Fibroblast of lung (primary cell): ENCODE measurements around the gene FIBCD1. TPM values are rescaled to one million over a fixed set of nuclear protein-coding genes. Genes with fewer than 3 reads are reported as not detected.
A peak's percentile ranks its signal among the peaks of the same experiment; 100 is the strongest.

ENCODE experiments used
- DNase-seq, 2 donors: peaks; one replicate each; pipeline versions ENCODE4 v3.0.0 to v3.0.0-alpha.2; 2010; ENCODE audit warnings: low read depth in 2 of 2
- H2AFZ ChIP-seq: 2 replicates; pipeline ENCODE4 v1.5.1; 2012; ENCODE audit warnings: low read length, control low read depth, inconsistent platforms
- H3K27ac ChIP-seq: 2 replicates; pipeline ENCODE4 v1.5.1; 2011; ENCODE audit warnings: low read length, control low read depth; ENCODE audit not compliant: insufficient read depth
- H3K27me3 ChIP-seq: 2 replicates; pipeline ENCODE4 v1.5.1; 2011; ENCODE audit warnings: mild to moderate bottlenecking, low read length; ENCODE audit not compliant: control insufficient read depth, insufficient read depth
- H3K36me3 ChIP-seq: 2 replicates; pipeline ENCODE4 v1.5.1; 2011; ENCODE audit warnings: low read length; ENCODE audit not compliant: control insufficient read depth, insufficient read depth
- H3K4me1 ChIP-seq: 2 replicates; pipeline ENCODE4 v1.5.1; 2011; ENCODE audit warnings: low read length; ENCODE audit not compliant: control insufficient read depth, insufficient read depth; ENCODE audit errors: extremely low read depth
- H3K4me2 ChIP-seq: 2 replicates; pipeline ENCODE4 v1.5.1; 2011; ENCODE audit warnings: low read length, control low read depth; ENCODE audit not compliant: insufficient read depth; ENCODE audit errors: extremely low read depth
- H3K4me3 ChIP-seq, 4 experiments: fragments of 200-600 bp in 1 of 4; sonication (generic) in 1 of 4; replicated peaks in 1 of 4; 2 replicates each; pipeline ENCODE4 v1.5.1; 2011 to 2016; ENCODE audit warnings: low read length in 4 of 4, low read depth in 3 of 4, mild to moderate bottlenecking in 3 of 4, control low read depth in 2 of 4, inconsistent platforms in 1 of 4, mixed read lengths in 1 of 4; ENCODE audit not compliant: insufficient read depth in 1 of 4; ENCODE audit errors: control extremely low read depth in 1 of 4
- H3K79me2 ChIP-seq: 2 replicates; pipeline ENCODE4 v1.5.1; 2012; ENCODE audit warnings: mild to moderate bottlenecking, low read length, inconsistent platforms; ENCODE audit not compliant: control insufficient read depth, insufficient read depth
- H3K9ac ChIP-seq: 2 replicates; pipeline ENCODE4 v1.5.1; 2011; ENCODE audit warnings: mild to moderate bottlenecking, low read length, control low read depth; ENCODE audit not compliant: insufficient read depth
- H3K9me3 ChIP-seq: 2 replicates; pipeline ENCODE4 v1.5.1; 2012; ENCODE audit warnings: low read depth, low read length; ENCODE audit not compliant: control insufficient read depth, insufficient read depth
- H4K20me1 ChIP-seq: 2 replicates; pipeline ENCODE4 v1.5.1; 2011; ENCODE audit warnings: low read length; ENCODE audit not compliant: control insufficient read depth, insufficient read depth; ENCODE audit errors: extremely low read depth
- CTCF ChIP-seq, 2 donors: IDR thresholded peaks in 1 of 2; conservative IDR thresholded peaks in 1 of 2; 1 replicate in 1 of 2; 2 replicates in 1 of 2; pipeline ENCODE4 v1.5.1; 2011 to 2012; ENCODE audit warnings: low read length in 2 of 2, control low read depth in 1 of 2, inconsistent platforms in 1 of 2, low read depth in 1 of 2, mild to moderate bottlenecking in 1 of 2
- EZH2 ChIP-seq: IDR thresholded peaks from 2 replicates; pipeline ENCODE4 v1.5.1; 2012; ENCODE audit warnings: low read length, control low read depth, mild to moderate bottlenecking; ENCODE audit errors: missing control alignments
- polyA plus RNA-seq, 2 donors: library from polyadenylated mRNA; depleted of rRNA in 1 of 2; stranded (reverse) in 1 of 2; unstranded in 1 of 2; fragments of >200 nt; gene quantifications; 2 replicates each; pipeline ENCODE4 v1.2.1, GENCODE V29; 2011 to 2012; ENCODE audit warnings: missing spikeins in 1 of 2
- total RNA-seq: library from RNA; depleted of rRNA; stranded (reverse); fragments of >200 nt; gene quantifications from 2 replicates; pipeline ENCODE4 v1.2.1, GENCODE V29; 2014

The FIBCD1 gene
- total and polyA plus RNA-seq, 2 donors (not counting 1 experiment from before 2014, with no cell fraction given) = 7.3 to 28.0 TPM

GRCh38 chr9:130939405-130940026 lies 469 bp upstream of the FIBCD1 start:
- no peak for DNase-seq
- no peak overlapping the region for H2AFZ ChIP-seq

GRCh38 chr9:130938184-130938651 lies 829 bp downstream of the FIBCD1 start:
- H3K27ac ChIP-seq = no peak overlapping the region
- H3K9ac ChIP-seq = peak overlapping the region; percentile 42
- peak overlapping the region; percentile 71 for H3K4me2 ChIP-seq
- TF ChIP-seq CTCF (conservative IDR thresholded peaks at IDR 0.05 in 1 of 2, IDR thresholded peaks at IDR 0.05 in 1 of 2; ENCODE audit: low read depth in 1 of 2, low read length in 2 of 2) (no peak), EZH2 (no peak)
- peak overlapping the region in 3 of 4 experiments; percentile 23 to 61 (median 57) for H3K4me3 ChIP-seq
- DNase-seq = no peak
- peaks cover 32% of the 10 kb centered on the region for H3K4me1 ChIP-seq
- H3K36me3 ChIP-seq = no peaks in the 10 kb centered on the region
- H3K9me3 ChIP-seq = no peaks in the 10 kb centered on the region
- H3K27me3 ChIP-seq = peaks cover 15% of the 10 kb centered on the region
- H2AFZ ChIP-seq = peak overlapping the region; percentile 13
- H3K79me2 ChIP-seq = no peaks in the 10 kb centered on the region
- no peaks in the 10 kb centered on the region for H4K20me1 ChIP-seq

More at GRCh38 chr9:130939405-130940026, 469 bp upstream of the FIBCD1 start:
- no peak overlapping the region for H3K27ac ChIP-seq
- H3K27me3 ChIP-seq = peaks cover 17% of the 10 kb centered on the region
- TF ChIP-seq CTCF (conservative IDR thresholded peaks at IDR 0.05 in 1 of 2, IDR thresholded peaks at IDR 0.05 in 1 of 2; ENCODE audit: low read depth in 1 of 2, low read length in 2 of 2) = no peak
- no peak for TF ChIP-seq EZH2
- H3K9ac ChIP-seq = peak overlapping the region; percentile 30
- H3K4me3 ChIP-seq = peak overlapping the region in 3 of 4 experiments; percentile 61 to 73 (median 65)
- no peaks in the 10 kb centered on the region for H3K79me2 ChIP-seq
- no peaks in the 10 kb centered on the region for H3K36me3 ChIP-seq
- H3K9me3 ChIP-seq = no peaks in the 10 kb centered on the region
- H3K4me2 ChIP-seq = peak overlapping the region; percentile 71
- no peaks in the 10 kb centered on the region for H4K20me1 ChIP-seq
- peaks cover 26% of the 10 kb centered on the region for H3K4me1 ChIP-seq

GRCh38 chr9:130937146-130938076 lies 1.6 kb downstream of the FIBCD1 start:
- Histone ChIP-seq H3K27ac (peak overlapping the region; percentile 70), H3K36me3 (no peaks in the 10 kb centered on the region), H3K9me3 (no peaks in the 10 kb centered on the region), H2AFZ (no peak overlapping the region), H3K4me2 (peak overlapping the region; percentile 71), H3K9ac (no peak overlapping the region), H3K79me2 (no peaks in the 10 kb centered on the region), H3K4me1 (peaks cover 38% of the 10 kb centered on the region), H3K27me3 (peaks cover 15% of the 10 kb centered on the region), H3K4me3 (peak overlapping the region in 3 of 4 experiments; percentile 23 to 61 (median 57)), H4K20me1 (no peaks in the 10 kb centered on the region)
- TF ChIP-seq CTCF (conservative IDR thresholded peaks at IDR 0.05 in 1 of 2, IDR thresholded peaks at IDR 0.05 in 1 of 2; ENCODE audit: low read depth in 1 of 2, low read length in 2 of 2) = no peak
- no peak for TF ChIP-seq EZH2
- DNase-seq = no peak
